K562 (cell line): ENCODE data around the gene WIPF3. TPM values are rescaled to one million over a fixed set of nuclear protein-coding genes. Genes with fewer than 3 reads are reported as not detected.

ENCODE experiments used
- ATAC-seq: fragments of 200-7000 bp; cut with Tn5 transposase; 3 replicates; pipeline ENCODE4 v1.9.1; 2020; ENCODE audit warnings: moderate library complexity
- BruUV-seq: library from RNA; stranded (reverse); fragments of 400-500 nt; replicated peaks from 2 replicates; lab custom pipeline; 2021; lab: Mats Ljungman, UMichigan
- CTCF ChIA-PET: fragments of 300-600 bp; formaldehyde crosslinking; extraction: SDS; loops from one replicate; lab custom pipeline; 2021; ENCODE audit warnings: low intra/inter-chr PET ratio; lab: Yijun Ruan, JAX
- POLR2A ChIA-PET: fragments of 300-600, 350-650 bp; sonication (Branson Sonifier 250); formaldehyde crosslinking; extraction: SDS; loops from one replicate; lab custom pipeline; 2021; ENCODE audit warnings: antibody characterized with exemption, inconsistent platforms; lab: Yijun Ruan, JAX
- DNase-seq, 4 experiments: peaks; one replicate each; pipeline versions ENCODE4 v3.0.0 to v3.0.0-alpha.2; 2011 to 2018; ENCODE audit warnings: low spot score in 3 of 4, mixed read lengths in 3 of 4; ENCODE audit errors: extremely low read depth in 1 of 4
- FAIRE-seq: peaks from 2 replicates; lab custom pipeline; 2011; peaks lifted over from hg19 to GRCh38; lab: Jason Lieb, UNC
- H2AFZ ChIP-seq: 2 replicates; pipeline ENCODE4 v1.6.0; 2011; ENCODE audit warnings: low read depth, low read length, control low read depth, inconsistent platforms
- H3K27ac ChIP-seq: fragments of 200-600 bp; 3 replicates; pipeline ENCODE4 v1.8.0; 2011; ENCODE audit warnings: low read depth, mild to moderate bottlenecking, control low read depth, inconsistent platforms, low read length, moderate library complexity, mixed read lengths; ENCODE audit errors: extremely low read depth
- H3K27me3 ChIP-seq, 2 experiments: fragments of 300-600 bp in 1 of 2; 2 replicates in 1 of 2; 3 replicates in 1 of 2; pipeline versions ENCODE4 v1.6.0 to v1.8.0; 2011; ENCODE audit warnings: inconsistent platforms in 2 of 2, low read length in 2 of 2, mild to moderate bottlenecking in 1 of 2, mixed read lengths in 1 of 2, moderate library complexity in 1 of 2; ENCODE audit not compliant: control insufficient read depth in 2 of 2, insufficient read depth in 2 of 2
- H3K36me3 ChIP-seq: fragments of 300-600 bp; 3 replicates; pipeline ENCODE4 v1.8.0; 2011; ENCODE audit warnings: mild to moderate bottlenecking, low read length, inconsistent platforms; ENCODE audit not compliant: control insufficient read depth, insufficient read depth
- H3K4me1 ChIP-seq, 2 experiments: fragments of 200-600 bp in 1 of 2; replicated peaks in 1 of 2; 2 replicates in 1 of 2; 3 replicates in 1 of 2; pipeline versions ENCODE4 v1.5.1 to v1.8.0; 2011; ENCODE audit warnings: inconsistent platforms in 2 of 2, low read length in 2 of 2, mild to moderate bottlenecking in 1 of 2, mixed read lengths in 1 of 2, moderate library complexity in 1 of 2; ENCODE audit not compliant: control insufficient read depth in 2 of 2, insufficient read depth in 2 of 2
- H3K4me2 ChIP-seq: 2 replicates; pipeline ENCODE4 v1.6.1; 2011; ENCODE audit warnings: low read length, control low read depth, inconsistent platforms, mixed read lengths; ENCODE audit not compliant: insufficient read depth
- H3K4me3 ChIP-seq: fragments of 200-600 bp; sonication (generic), shearing (Covaris generic); 2 replicates; pipeline ENCODE4 v1.5.1; 2016; ENCODE audit warnings: control low read depth, inconsistent platforms
- H3K79me2 ChIP-seq: fragments of 200-600 bp; 3 replicates; pipeline ENCODE4 v1.8.0; 2011; ENCODE audit warnings: low read length, inconsistent platforms; ENCODE audit not compliant: control insufficient read depth, insufficient read depth
- H3K9ac ChIP-seq, 2 experiments: 2 replicates each; pipeline versions ENCODE4 v1.6.0 to v1.6.1; 2011; ENCODE audit warnings: low read depth in 2 of 2, low read length in 2 of 2, control low read depth in 1 of 2, inconsistent platforms in 1 of 2, mild to moderate bottlenecking in 1 of 2, mixed read lengths in 1 of 2; ENCODE audit not compliant: insufficient read depth in 1 of 2
- H3K9me1 ChIP-seq: one replicate; pipeline ENCODE4 v1.6.0; 2011; ENCODE audit warnings: inconsistent platforms, mild to moderate bottlenecking, low read length, moderate library complexity; ENCODE audit not compliant: control insufficient read depth, insufficient read depth
- H3K9me3 ChIP-seq: replicated peaks from 2 replicates; pipeline ENCODE4 v1.5.1; 2011; ENCODE audit warnings: low read depth, low read length, inconsistent platforms; ENCODE audit not compliant: control insufficient read depth, insufficient read depth
- H4K20me1 ChIP-seq: replicated peaks from 2 replicates; pipeline ENCODE4 v1.6.1; 2011; ENCODE audit warnings: low read length, inconsistent platforms, mixed read lengths; ENCODE audit not compliant: control insufficient read depth, insufficient read depth
- ATF2 ChIP-seq: sonication (generic); formaldehyde crosslinking; IDR thresholded peaks from 2 replicates; pipeline ENCODE4 v1.8.1; 2022; ENCODE audit warnings: missing genetic modification reagents
- FOXA3 ChIP-seq, 2 experiments: fragments of 450-650 bp in 1 of 2; sonication (generic) in 1 of 2; formaldehyde crosslinking; IDR thresholded peaks in 1 of 2; conservative IDR thresholded peaks in 1 of 2; 2 replicates each; pipeline versions ENCODE4 v1.4.0 to v1.8.0; 2020 to 2022; ENCODE audit warnings: mild to moderate bottlenecking in 2 of 2, missing genetic modification reagents in 1 of 2
- MAFG ChIP-seq: fragments of 450-650 bp; conservative IDR thresholded peaks from 2 replicates; pipeline ENCODE4 v1.6.1; 2016; ENCODE audit warnings: missing genetic modification characterization, missing compliant biosample characterization
- MLLT1 ChIP-seq, 2 experiments: fragments of 450-650 bp; IDR thresholded peaks; 2 replicates each; pipeline ENCODE4 v1.6.1; 2016
- NFE2 ChIP-seq: IDR thresholded peaks from 2 replicates; pipeline ENCODE4 v1.6.1; 2014; ENCODE audit warnings: antibody characterized with exemption, low read depth
- ZFP1 ChIP-seq: fragments of 450-650 bp; formaldehyde crosslinking; IDR thresholded peaks from 2 replicates; pipeline ENCODE4 v1.4.0; 2020; ENCODE audit warnings: mild to moderate bottlenecking, mixed read lengths
- ZNF311 ChIP-seq: fragments of 250-450 bp; sonication (Bioruptor Pico); IDR thresholded peaks from 2 replicates; pipeline ENCODE4 v1.4.0; 2020; ENCODE audit warnings: mild to moderate bottlenecking, moderate library complexity
- WGBS: fragments of 100-300 bp; shearing (Covaris generic); methylation state at CpG from one replicate; pipeline ENCODE4 v1.1.6; 2016; ENCODE audit warnings: low coverage, mixed read lengths; ENCODE audit not compliant: insufficient coverage; ENCODE audit errors: missing lambda C conversion rate; 5-methylcytosine and 5-hydroxymethylcytosine counted together
- in situ Hi-C: fragments of 300-500 bp; cut with MboI; formaldehyde crosslinking; loops from 4 replicates; pipeline ENCODE4 v1.15.0; 2018; ENCODE audit warnings: inconsistent platforms, mixed read lengths
- intact Hi-C: fragments of 100-400 bp; cut with micrococcal nuclease; formaldehyde crosslinking; loops from 2 replicates; pipeline ENCODE4 v1.14.2; 2022
- polyA plus RNA-seq, 8 experiments: library from polyadenylated mRNA; depleted of rRNA in 4 of 8; stranded (reverse) in 5 of 8; unstranded in 3 of 8; fragments of >200 nt; fragmentation: Nextera tagmentation in 2 of 8; fragmentation: Illumina TruSeq in 1 of 8; extraction: Ambion mirVana in 2 of 8; extraction: Trizol in 1 of 8; gene quantifications; 2 replicates each; pipeline versions ENCODE4 v1.2.1 to v1.2.3, GENCODE V29; 2011 to 2014; ENCODE audit warnings: inconsistent platforms in 1 of 8, missing spikeins in 1 of 8
- total RNA-seq, 7 experiments: library from RNA; depleted of rRNA in 6 of 7; stranded (reverse); fragments of >200 nt in 6 of 7; fragmentation: Illumina TruSeq in 2 of 7; extraction: Trizol in 2 of 7; gene quantifications; 2 replicates each; pipeline versions ENCODE4 v1.2.1 to v1.2.3, GENCODE V29; 2011 to 2021; ENCODE audit warnings: low replicate concordance in 1 of 7

Gene WIPF3
- total and polyA plus RNA-seq, 9 of the 15 experiments (the other 6 are each of a cell fraction or from before 2014, with no cell fraction given) = 0.18 to 3.2 (median 1.7) TPM

GRCh38 chr7:29929018-29929807 lies 122.9 kb downstream of the WIPF3 start (continued):
- TF ChIP-seq MLLT1 (IDR thresholded peaks at IDR 0.05) (no peak), ZFP1 (CRISPR knock-in tag) (no peak), ATF2 (CRISPR knock-in tag) (no peak)

GRCh38 chr7:29935111-29935510 lies 128.8 kb downstream of the WIPF3 start:
- Histone ChIP-seq H3K9ac (no peak overlapping the region), H3K27ac (no peak overlapping the region), H3K27me3 (peaks cover 6 to 9% of the 10 kb centered on the region in 2 experiments; a peak in 2 of 5 replicates), H3K4me2 (no peak overlapping the region), H2AFZ (no peak overlapping the region), H3K9me3 (no peaks in the 10 kb centered on the region; the same call in 1 of the 2 replicates), H3K36me3 (no peaks in the 10 kb centered on the region), H3K4me1 (peaks cover 0 to 2% of the 10 kb centered on the region in 2 experiments; a peak in 2 of 5 replicates), H3K4me3 (no peak overlapping the region), H3K9me1 (no peaks in the 10 kb centered on the region), H3K79me2 (no peaks in the 10 kb centered on the region), H4K20me1 (no peaks in the 10 kb centered on the region)
- ChIA-PET CTCF (no interaction called here), POLR2A (interaction anchor here (0.8 kb wide), 1 partner anchor 105 kb away, joined by 3 read pairs; no protein-coding TSS in a partner anchor)
- DNase-seq (no peak), ATAC-seq (no peak), FAIRE-seq (no peak)
- TF ChIP-seq ZNF311 (CRISPR knock-in tag) (no peak), FOXA3 (CRISPR knock-in tag; conservative IDR thresholded peaks at IDR 0.05 in 1 of 2, IDR thresholded peaks at IDR 0.05 in 1 of 2) (no peak), MAFG (tag) (0 out of 2 replicates have a peak, but pooled peaks have one; percentile 45), NFE2 (peak; percentile 61)
- 2% methylated on average over 2 of the region's 2 CpGs for WGBS
- intact Hi-C loops (no loop called here), in situ Hi-C loops (no loop called here)
- BruUV-seq = no TSS peak
